Measurements from ENCODE around the gene CRACDL. TPM values are rescaled to one million over a fixed set of nuclear protein-coding genes. Genes with fewer than 3 reads are reported as not detected.
A peak's percentile ranks its signal among the peaks of the same experiment; 100 is the strongest.
"Not testable (repeated sequence)": the region's sequence is repeated elsewhere in the genome, so short reads cannot be mapped to it uniquely, and the experiment has no call there.

Gene CRACDL
- total RNA-seq, 8 experiments from 2014 or later = 0.11 to 5.5 (median 0.64) TPM; not detected in 2

DNA sequence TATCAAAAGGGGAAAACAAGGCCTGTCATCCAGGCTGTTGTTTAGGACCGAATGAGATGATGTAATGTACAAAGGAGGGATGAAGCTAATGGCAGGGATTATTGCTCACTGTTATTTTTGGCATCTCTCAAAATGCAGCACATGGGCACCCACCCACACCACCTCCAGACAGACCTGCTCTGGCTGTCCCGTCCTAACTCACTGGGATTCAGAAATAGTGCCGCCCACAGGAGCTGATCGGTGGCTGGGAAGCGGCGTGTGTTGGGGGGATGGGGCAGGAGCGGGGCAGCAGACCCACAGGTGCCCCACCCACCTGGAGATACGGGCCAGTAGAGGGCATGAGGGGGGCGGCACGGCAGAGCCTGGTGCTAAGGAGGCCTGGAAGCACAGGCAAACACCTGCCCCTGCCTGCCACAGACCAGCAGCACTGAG is 52.2 kb downstream of the CRACDL start:
- in situ Hi-C loops (cut with MboI; ENCODE audit: low pct_unique_long_range_greater_than_20kb in 2 of 9, low sequenced_read_pairs in 9 of 9, unreplicated experiment in 9 of 9) = no loop called here
- WGBS, 10 experiments = 38 to 100% (median 80%) methylated on average over 3 to 4 of the region's 10 CpGs; no CpG with 5 or more reads in 7 of the 10 experiments
- Histone ChIP-seq H3K27ac (no peak overlapping the region), H3K4me1 (replicated peaks in 1 of 2) (no peaks in the 10 kb centered on the region), H3K4me3 (no peak overlapping the region)
- ATAC-seq (replicated peaks in 6 of 8) = no peak

GRCh38 chr2:98882971-98883779 is 52.9 kb downstream of the CRACDL start:
- Histone ChIP-seq H3K4me3 (no peak overlapping the region), H3K4me1 (replicated peaks in 1 of 2) (no peaks in the 10 kb centered on the region), H3K27ac (no peak overlapping the region)
- ATAC-seq (replicated peaks in 6 of 8) = no peak
- in situ Hi-C loops (cut with MboI; ENCODE audit: low pct_unique_long_range_greater_than_20kb in 2 of 9, low sequenced_read_pairs in 9 of 9, unreplicated experiment in 9 of 9) = no loop called here
- 33 to 90% (median 59%) methylated on average over 1 to 4 of the region's 11 CpGs; no CpG with 5 or more reads in 1 of the 10 experiments for whole genome bisulfite sequencing, 10 experiments

- Histone ChIP-seq H3K4me1 (replicated peaks in 1 of 2) (no peaks in the 10 kb centered on the region), H3K4me3 (no peak overlapping the region), H3K27ac (no peak overlapping the region)
- no peak for ATAC-seq (replicated peaks in 6 of 8)
- in situ Hi-C loops (cut with MboI; ENCODE audit: low pct_unique_long_range_greater_than_20kb in 2 of 9, low sequenced_read_pairs in 9 of 9, unreplicated experiment in 9 of 9) = no loop called here
- 22 to 94% (median 82%) methylated on average over 1 to 3 of the region's 3 CpGs; no CpG with 5 or more reads in 4 of the 10 experiments for WGBS, 10 experiments
These were observed 53.7 kb downstream of the CRACDL start for GRCh38 chr2:98882368-98882767.

GRCh38 chr2:98881153-98881650 is 54.8 kb downstream of the CRACDL start:
- Histone ChIP-seq H3K4me3 (no peak overlapping the region), H3K27ac (no peak overlapping the region), H3K4me1 (replicated peaks in 1 of 2) (no peaks in the 10 kb centered on the region)
- 28 to 100% (median 80%) methylated on average over 1 to 6 of the region's 7 CpGs; no CpG with 5 or more reads in 4 of the 10 experiments for WGBS, 10 experiments
- ATAC-seq (replicated peaks in 6 of 8) = no peak
- in situ Hi-C loops (cut with MboI; ENCODE audit: low pct_unique_long_range_greater_than_20kb in 2 of 9, low sequenced_read_pairs in 9 of 9, unreplicated experiment in 9 of 9) = no loop called here

DNA sequence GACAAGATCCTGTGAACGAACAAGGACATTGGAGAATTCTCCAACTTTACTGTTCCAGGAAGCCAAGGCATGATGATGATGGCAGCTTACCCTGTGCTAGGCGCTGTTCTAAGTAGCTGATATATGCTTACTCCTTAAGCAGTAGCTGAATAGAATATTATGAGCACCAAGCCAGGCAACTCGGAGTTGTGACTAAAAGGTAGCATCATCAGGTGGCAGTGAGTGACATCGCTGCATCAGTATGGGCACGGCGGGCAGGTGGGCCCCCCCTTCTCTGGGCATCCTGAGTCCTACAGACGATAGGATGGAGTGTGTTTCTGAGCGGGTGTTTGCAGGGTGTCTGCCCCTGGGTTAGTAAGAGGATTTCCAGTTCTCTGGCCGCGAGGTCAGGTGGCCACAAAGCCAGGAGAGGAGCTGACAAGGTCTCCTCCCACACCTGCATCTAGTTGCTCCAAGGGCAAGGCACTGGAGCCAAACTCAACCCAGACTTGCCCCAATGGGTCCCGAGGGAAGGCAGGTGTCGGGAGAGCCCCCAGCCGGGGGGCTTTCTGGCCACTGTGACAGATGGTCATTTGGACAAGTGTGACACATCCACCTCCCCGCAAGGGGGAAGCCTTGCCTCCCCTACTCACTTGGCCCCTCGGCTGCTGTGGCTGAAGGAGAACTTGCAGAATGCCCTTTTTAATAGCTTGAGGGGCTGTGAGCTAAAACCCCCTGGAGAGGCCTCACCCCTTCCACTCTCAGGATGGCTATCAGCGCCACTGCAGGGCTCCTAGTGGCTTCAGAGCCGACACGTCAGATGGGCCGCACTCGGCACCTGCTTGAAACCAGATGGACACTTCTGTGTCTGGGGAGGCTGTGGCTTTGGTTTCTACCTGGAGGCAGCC is 55.5 kb downstream of the CRACDL start:
- no peaks in the 10 kb centered on the region for H3K4me1 ChIP-seq (replicated peaks in 1 of 2)
- ATAC-seq (replicated peaks in 6 of 8) = no peak
- in situ Hi-C loops (cut with MboI; ENCODE audit: low pct_unique_long_range_greater_than_20kb in 2 of 9, low sequenced_read_pairs in 9 of 9, unreplicated experiment in 9 of 9) = no loop called here
- no peak overlapping the region for H3K4me3 ChIP-seq
- 47 to 93% (median 80%) methylated on average over 1 to 12 of the region's 20 CpGs; no CpG with 5 or more reads in 3 of the 10 experiments for WGBS, 10 experiments
- no peak overlapping the region for H3K27ac ChIP-seq

- H3K4me1 ChIP-seq (replicated peaks in 1 of 2); ATAC-seq (replicated peaks in 6 of 8); H3K4me3 ChIP-seq; H3K27ac ChIP-seq; in situ Hi-C loops (cut with MboI; ENCODE audit: low pct_unique_long_range_greater_than_20kb in 2 of 9, low sequenced_read_pairs in 9 of 9, unreplicated experiment in 9 of 9): not testable (repeated sequence)
- WGBS, 10 experiments = 41 to 100% (median 81%) methylated on average over 1 to 5 of the region's 5 CpGs; no CpG with 5 or more reads in 1 of the 10 experiments
These were observed 58.4 kb downstream of the CRACDL start for GRCh38 chr2:98877658-98878057.

- no peaks in the 10 kb centered on the region for H3K4me1 ChIP-seq (replicated peaks in 1 of 2)
- in situ Hi-C loops (cut with MboI; ENCODE audit: low pct_unique_long_range_greater_than_20kb in 2 of 9, low sequenced_read_pairs in 9 of 9, unreplicated experiment in 9 of 9) = no loop called here
- 40 to 96% (median 79%) methylated on average over 1 to 3 of the region's 3 CpGs; no CpG with 5 or more reads in 2 of the 10 experiments for WGBS, 10 experiments
- ATAC-seq (replicated peaks in 6 of 8) = no peak
- no peak overlapping the region for H3K4me3 ChIP-seq
- H3K27ac ChIP-seq = no peak overlapping the region
These were observed 59.3 kb downstream of the CRACDL start for GRCh38 chr2:98876741-98877140.

- Histone ChIP-seq H3K4me3 (no peak overlapping the region), H3K4me1 (replicated peaks in 1 of 2) (no peaks in the 10 kb centered on the region), H3K27ac (no peak overlapping the region)
- 55 to 93% (median 78%) methylated on average over 1 to 4 of the region's 4 CpGs; no CpG with 5 or more reads in 4 of the 10 experiments for WGBS, 10 experiments
- ATAC-seq (replicated peaks in 6 of 8) = no peak
- in situ Hi-C loops (cut with MboI; ENCODE audit: low pct_unique_long_range_greater_than_20kb in 2 of 9, low sequenced_read_pairs in 9 of 9, unreplicated experiment in 9 of 9) = no loop called here
These were observed 60.3 kb downstream of the CRACDL start for GRCh38 chr2:98875746-98876145.

- in situ Hi-C loops (cut with MboI; ENCODE audit: low pct_unique_long_range_greater_than_20kb in 2 of 9, low sequenced_read_pairs in 9 of 9, unreplicated experiment in 9 of 9) = no loop called here
- 22 to 90% (median 80%) methylated on average over 2 to 12 of the region's 14 CpGs; no CpG with 5 or more reads in 1 of the 10 experiments for WGBS, 10 experiments
- peak in 7 of 8 experiments; percentile 32 to 89 (median 83) for ATAC-seq (replicated peaks in 6 of 8)
- H3K27ac ChIP-seq = no peak overlapping the region
- no peaks in the 10 kb centered on the region for H3K4me1 ChIP-seq (replicated peaks in 1 of 2)
- H3K4me3 ChIP-seq = no peak overlapping the region
These were observed 60.8 kb downstream of the CRACDL start for GRCh38 chr2:98875081-98875728.

- no peak for ATAC-seq (replicated peaks in 6 of 8)
- H3K27ac ChIP-seq = no peak overlapping the region
- in situ Hi-C loops (cut with MboI; ENCODE audit: low pct_unique_long_range_greater_than_20kb in 2 of 9, low sequenced_read_pairs in 9 of 9, unreplicated experiment in 9 of 9) = no loop called here
- no peaks in the 10 kb centered on the region for H3K4me1 ChIP-seq (replicated peaks in 1 of 2)
- whole genome bisulfite sequencing, 10 experiments = 53 to 100% (median 85%) methylated on average over 1 to 8 of the region's 11 CpGs; no CpG with 5 or more reads in 2 of the 10 experiments
- H3K4me3 ChIP-seq = no peak overlapping the region
These were observed 61.8 kb downstream of the CRACDL start for GRCh38 chr2:98874186-98874689.

DNA sequence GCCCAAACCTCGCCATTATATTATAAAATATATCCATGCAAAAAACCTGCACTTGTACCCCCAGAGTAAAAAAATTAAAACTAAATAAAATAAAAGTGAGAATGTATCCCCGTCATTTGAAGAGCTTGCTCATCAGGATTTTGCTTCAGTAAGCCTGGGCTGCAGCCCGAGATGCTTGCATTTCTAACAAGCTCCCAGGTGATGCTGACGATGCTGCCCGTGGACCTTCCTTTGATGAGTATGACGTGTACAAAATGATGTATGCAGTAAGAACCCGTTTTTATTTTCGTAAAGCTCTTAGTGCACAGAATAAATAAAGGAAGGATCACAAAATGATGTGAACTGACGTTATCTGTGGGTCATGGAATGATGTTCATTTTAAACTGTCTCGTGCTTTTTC is 63.5 kb downstream of the CRACDL start:
- in situ Hi-C loops (cut with MboI; ENCODE audit: low pct_unique_long_range_greater_than_20kb in 2 of 9, low sequenced_read_pairs in 9 of 9, unreplicated experiment in 9 of 9) = no loop called here
- H3K27ac ChIP-seq = no peak overlapping the region
- no peak overlapping the region for H3K4me3 ChIP-seq
- no peaks in the 10 kb centered on the region for H3K4me1 ChIP-seq (replicated peaks in 1 of 2)
- WGBS, 10 experiments = 37 to 100% (median 77%) methylated on average over 1 to 10 of the region's 10 CpGs
- ATAC-seq (replicated peaks in 6 of 8) = no peak

DNA sequence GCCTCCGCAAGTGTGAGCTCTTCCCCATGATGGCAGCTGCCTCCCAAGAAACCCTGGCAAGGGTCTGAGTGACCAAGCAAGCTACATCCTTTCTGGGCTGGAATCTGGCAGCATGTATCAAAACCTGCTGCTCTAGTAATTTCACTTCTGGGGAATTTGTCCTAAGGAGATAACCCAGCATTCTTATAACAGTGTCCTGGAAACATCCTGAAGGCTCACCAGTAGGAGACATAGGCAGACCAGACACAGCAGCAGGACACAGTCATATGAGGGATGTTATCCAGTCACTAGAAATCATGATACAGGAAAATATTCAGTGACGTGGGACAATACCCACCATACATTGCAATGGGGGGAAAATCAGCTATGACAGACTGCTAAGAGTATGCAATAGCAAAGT is 64.5 kb downstream of the CRACDL start:
- Histone ChIP-seq H3K4me1 (replicated peaks in 1 of 2) (no peaks in the 10 kb centered on the region), H3K27ac (no peak overlapping the region), H3K4me3 (no peak overlapping the region)
- in situ Hi-C loops (cut with MboI; ENCODE audit: low pct_unique_long_range_greater_than_20kb in 2 of 9, low sequenced_read_pairs in 9 of 9, unreplicated experiment in 9 of 9) = no loop called here
- WGBS, 10 experiments = 40 to 100% (median 83%) methylated on average over 1 to 2 of the region's 2 CpGs; no CpG with 5 or more reads in 5 of the 10 experiments
- no peak for ATAC-seq (replicated peaks in 6 of 8)

Measured in motor neuron (in vitro differentiated cells).